Measurements from ENCODE around the gene MAN2C1. TPM values are rescaled to one million over a fixed set of nuclear protein-coding genes. Genes with fewer than 3 reads are reported as not detected.

MAN2C1 gene
- total and polyA plus RNA-seq, 8 donors, result 63.7 to 509 (median 109) TPM

DNA sequence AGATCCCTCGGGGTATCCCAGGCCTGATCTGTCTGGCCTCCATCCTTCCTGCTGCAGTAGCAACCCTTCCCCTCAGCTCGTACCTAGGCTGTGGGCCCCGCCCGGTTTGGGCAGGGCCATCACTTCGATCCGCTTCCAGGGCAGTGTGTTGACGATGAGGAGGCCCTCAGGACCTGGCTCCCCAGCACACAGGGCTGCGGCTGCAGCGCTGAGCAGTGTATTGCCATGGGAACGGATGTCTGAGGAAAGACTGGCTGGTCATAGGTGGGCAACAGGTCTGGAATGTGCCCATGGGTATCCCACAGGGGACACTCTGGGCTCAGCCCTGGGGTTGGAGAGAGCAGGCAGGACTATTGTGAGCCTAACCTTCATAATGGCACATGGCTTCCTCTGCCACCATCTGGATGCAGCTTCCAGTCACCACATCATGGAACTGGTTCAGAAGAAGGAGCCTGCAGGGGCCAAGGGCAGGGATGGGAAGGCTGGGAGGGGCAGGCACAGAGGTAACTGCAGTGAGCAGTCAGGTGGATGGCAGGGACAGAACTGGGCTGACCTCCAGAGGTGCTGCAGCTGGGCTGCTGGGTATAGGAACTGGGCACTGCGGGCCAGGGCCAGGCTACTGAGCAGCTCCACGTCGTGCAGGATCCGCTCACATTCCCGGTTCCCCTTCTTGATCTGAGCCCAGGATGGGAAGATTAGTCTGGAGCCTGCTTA is 8.7 kb downstream of the MAN2C1 start:
- no peaks in the 10 kb centered on the region for H3K27me3 ChIP-seq
- 92% methylated on average over 15 of the region's 15 CpGs for WGBS, 2 donors
- no peaks in the 10 kb centered on the region for H3K4me1 ChIP-seq
- intact Hi-C loops (cut with DNase I), result loop anchor here in 1 of 3 donors (10.0 kb wide), 1 partner anchor 325 kb away; no protein-coding TSS in a partner anchor
- H3K9me3 ChIP-seq, result no peaks in the 10 kb centered on the region
- no peak for FAIRE-seq
- no peak for ATAC-seq
- no peak overlapping the region for H3K4me3 ChIP-seq
- TF ChIP-seq, protein P1, sequence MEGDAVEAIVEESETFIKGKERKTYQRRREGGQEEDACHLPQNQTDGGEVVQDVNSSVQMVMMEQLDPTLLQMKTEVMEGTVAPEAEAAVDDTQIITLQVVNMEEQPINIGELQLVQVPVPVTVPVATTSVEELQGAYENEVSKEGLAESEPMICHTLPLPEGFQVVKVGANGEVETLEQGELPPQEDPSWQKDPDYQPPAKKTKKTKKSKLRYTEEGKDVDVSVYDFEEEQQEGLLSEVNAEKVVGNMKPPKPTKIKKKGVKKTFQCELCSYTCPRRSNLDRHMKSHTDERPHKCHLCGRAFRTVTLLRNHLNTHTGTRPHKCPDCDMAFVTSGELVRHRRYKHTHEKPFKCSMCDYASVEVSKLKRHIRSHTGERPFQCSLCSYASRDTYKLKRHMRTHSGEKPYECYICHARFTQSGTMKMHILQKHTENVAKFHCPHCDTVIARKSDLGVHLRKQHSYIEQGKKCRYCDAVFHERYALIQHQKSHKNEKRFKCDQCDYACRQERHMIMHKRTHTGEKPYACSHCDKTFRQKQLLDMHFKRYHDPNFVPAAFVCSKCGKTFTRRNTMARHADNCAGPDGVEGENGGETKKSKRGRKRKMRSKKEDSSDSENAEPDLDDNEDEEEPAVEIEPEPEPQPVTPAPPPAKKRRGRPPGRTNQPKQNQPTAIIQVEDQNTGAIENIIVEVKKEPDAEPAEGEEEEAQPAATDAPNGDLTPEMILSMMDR (IDR thresholded peaks at IDR 0.05), result no peak
- DNase-seq, result peak in 1 of 6 donors; percentile 8
- no peak overlapping the region for H3K27ac ChIP-seq
- H3K36me3 ChIP-seq, result peaks cover 0 to 31% (median 8%) of the 10 kb centered on the region in 3 donors

DNA sequence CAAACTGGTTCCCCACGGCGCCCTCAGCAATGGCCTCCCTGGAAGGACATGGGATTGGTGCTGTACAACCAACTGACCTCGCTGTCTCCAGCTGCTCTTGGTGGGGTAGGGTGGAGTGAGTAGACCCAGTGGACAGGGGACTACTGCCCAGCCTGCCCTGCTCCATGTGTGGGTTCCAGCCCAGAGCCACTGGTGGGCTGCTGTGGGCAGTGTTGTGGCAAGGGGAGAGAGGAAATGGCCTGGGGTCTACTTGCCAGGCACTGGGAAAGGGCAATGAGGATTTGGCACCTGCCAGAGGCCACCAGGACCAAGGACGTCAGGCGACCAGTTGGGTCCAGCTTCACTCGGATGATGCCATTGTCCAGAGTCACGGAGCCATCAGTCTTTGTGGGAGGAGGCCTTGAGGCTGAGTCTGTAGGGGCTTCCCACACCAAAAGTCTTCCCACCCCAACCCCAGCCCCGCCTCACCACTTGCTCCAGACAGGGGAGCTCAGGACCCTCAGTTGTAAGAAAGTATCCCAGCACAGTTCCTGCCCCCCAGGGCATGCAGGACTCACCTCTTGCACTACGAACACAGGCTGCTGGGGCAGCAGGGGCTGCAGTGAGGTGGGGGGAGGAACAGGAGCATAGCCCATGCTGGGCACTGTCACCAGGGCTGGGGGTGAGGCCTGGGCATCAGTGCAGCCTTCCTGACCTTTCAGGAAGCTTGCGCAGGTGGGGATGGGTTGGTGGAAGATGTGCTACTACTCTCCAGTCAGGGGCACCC is 9.5 kb downstream of the MAN2C1 start:
- H3K27ac ChIP-seq, result no peak overlapping the region
- intact Hi-C loops (cut with DNase I), result no loop called here
- no peak for ATAC-seq
- H3K27me3 ChIP-seq, result no peaks in the 10 kb centered on the region
- DNase-seq, result peak in 2 of 6 donors; percentile 2 to 5
- no peak for FAIRE-seq
- 91 to 98% methylated on average over 8 to 10 of the region's 10 CpGs for WGBS, 2 donors
- H3K9me3 ChIP-seq, result no peaks in the 10 kb centered on the region
- TF ChIP-seq, protein P1 (IDR thresholded peaks at IDR 0.05), result no peak
- H3K4me1 ChIP-seq, result no peaks in the 10 kb centered on the region
- H3K4me3 ChIP-seq, result no peak overlapping the region
- H3K36me3 ChIP-seq, result peaks cover 0 to 31% (median 8%) of the 10 kb centered on the region in 3 donors

DNA sequence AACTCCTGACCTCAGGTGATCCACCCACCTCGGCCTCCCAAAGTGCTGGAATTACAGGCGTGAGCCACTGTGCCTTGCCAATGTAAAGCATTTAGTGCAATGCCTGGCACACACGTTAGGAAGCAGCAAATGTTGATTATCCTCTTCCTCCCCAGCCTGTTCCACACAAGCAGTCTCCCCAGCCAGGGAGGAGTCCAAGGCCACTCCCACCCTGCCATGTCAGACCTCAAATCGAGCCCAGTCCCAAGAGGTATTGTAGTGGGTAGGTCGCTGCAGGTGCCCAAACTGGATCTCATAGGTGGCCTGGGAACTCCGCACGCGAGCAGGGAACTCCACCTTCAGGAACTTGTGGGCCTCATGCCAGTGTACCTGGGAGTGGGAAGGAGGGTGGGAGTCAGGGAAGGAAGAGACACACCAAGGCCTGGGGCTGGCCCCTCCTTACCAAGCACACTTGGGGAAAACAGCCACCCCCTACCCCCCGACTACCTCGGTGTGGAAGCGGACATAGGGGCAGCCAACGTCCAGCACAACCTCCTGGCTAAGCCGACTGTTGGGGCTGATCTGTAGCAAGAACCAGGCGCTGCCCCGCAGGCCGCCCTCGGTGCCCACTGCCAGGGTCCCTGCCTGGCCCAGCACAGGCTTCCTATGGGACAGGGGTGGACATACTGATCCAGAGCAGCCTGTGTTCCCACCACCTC is 10.3 kb downstream of the MAN2C1 start:
- intact Hi-C loops (cut with DNase I), result no loop called here
- ATAC-seq (no peak), DNase-seq (peak in 1 of 6 donors; percentile 4), FAIRE-seq (no peak)
- peaks cover 0 to 31% (median 8%) of the 10 kb centered on the region in 3 donors for H3K36me3 ChIP-seq
- H3K27ac ChIP-seq, result no peak overlapping the region
- WGBS, 2 donors, result 94 to 96% methylated on average over 17 of the region's 17 CpGs
- no peaks in the 10 kb centered on the region for H3K4me1 ChIP-seq
- TF ChIP-seq, protein P1 (IDR thresholded peaks at IDR 0.05), result no peak
- H3K4me3 ChIP-seq, result no peak overlapping the region
- H3K27me3 ChIP-seq, result no peaks in the 10 kb centered on the region
- no peaks in the 10 kb centered on the region for H3K9me3 ChIP-seq

DNA sequence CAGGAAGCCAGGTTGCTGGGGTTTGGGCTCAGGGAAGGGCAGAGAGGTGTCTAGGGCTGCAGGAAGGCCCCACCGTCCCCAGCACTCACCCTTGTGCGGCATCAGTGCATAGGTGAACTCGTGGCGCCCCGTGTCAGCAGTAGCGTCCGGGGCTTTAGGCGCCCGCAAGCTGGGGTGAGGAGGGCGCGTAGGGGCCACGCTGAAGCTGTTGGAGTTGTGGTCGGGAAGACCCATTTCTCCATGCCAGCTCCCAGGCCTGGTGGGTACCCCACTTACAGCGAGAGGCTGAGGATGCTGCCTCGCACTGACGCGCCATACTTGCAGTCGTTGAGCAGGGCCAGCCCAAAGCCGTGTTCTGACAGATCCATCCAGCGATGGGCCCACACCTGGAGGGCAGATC is 11.9 kb downstream of the MAN2C1 start:
- Histone ChIP-seq H3K36me3 (peaks cover 0 to 29% (median 8%) of the 10 kb centered on the region in 3 donors), H3K9me3 (no peaks in the 10 kb centered on the region), H3K27ac (no peak overlapping the region), H3K4me3 (no peak overlapping the region), H3K27me3 (no peaks in the 10 kb centered on the region), H3K4me1 (no peaks in the 10 kb centered on the region)
- TF ChIP-seq, protein P1 (IDR thresholded peaks at IDR 0.05), result no peak
- 96 to 98% methylated on average over 20 of the region's 20 CpGs for WGBS, 2 donors
- FAIRE-seq, result no peak
- no peak for DNase-seq
- ATAC-seq, result no peak
- intact Hi-C loops (cut with DNase I), result no loop called here
